ENCODE results near the gene DDIT4.
A peak's percentile ranks its signal among the peaks of the same experiment; 100 is the strongest.
"Not testable (repeated sequence)": the region's sequence is repeated elsewhere in the genome, so short reads cannot be mapped to it uniquely, and the experiment has no call there.

Gene DDIT4

DNA sequence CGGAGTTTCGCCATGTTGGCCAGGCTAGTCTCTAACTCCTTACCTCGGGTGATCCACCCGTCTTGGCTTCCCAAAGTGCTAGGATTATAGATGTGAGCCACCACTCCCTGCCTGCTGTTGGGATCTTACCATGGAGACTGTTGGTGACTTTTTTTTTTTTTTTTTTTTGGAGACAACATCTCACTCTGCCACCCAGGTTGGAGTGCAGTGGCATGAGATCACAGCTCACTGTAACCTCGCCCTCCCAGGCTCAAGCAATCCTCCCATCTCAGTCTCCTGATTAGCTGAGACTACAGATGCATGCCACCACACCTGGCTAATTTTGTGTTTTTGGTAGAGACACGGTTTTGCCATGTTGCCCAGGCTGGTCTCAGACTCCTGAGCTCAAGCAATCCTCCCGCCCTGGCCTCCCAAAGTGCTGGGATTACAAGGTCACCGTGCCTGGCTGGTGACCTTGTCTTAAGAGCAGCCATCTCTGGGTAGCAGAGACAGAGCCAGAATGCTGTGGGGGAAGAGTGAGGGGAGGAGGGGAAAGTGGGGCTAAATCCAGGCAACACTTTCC, 32.0 kb upstream of the DDIT4 start:
- no peak for DNase-seq (ENCODE audit: low read depth)
- TF ChIP-seq, protein P1, sequence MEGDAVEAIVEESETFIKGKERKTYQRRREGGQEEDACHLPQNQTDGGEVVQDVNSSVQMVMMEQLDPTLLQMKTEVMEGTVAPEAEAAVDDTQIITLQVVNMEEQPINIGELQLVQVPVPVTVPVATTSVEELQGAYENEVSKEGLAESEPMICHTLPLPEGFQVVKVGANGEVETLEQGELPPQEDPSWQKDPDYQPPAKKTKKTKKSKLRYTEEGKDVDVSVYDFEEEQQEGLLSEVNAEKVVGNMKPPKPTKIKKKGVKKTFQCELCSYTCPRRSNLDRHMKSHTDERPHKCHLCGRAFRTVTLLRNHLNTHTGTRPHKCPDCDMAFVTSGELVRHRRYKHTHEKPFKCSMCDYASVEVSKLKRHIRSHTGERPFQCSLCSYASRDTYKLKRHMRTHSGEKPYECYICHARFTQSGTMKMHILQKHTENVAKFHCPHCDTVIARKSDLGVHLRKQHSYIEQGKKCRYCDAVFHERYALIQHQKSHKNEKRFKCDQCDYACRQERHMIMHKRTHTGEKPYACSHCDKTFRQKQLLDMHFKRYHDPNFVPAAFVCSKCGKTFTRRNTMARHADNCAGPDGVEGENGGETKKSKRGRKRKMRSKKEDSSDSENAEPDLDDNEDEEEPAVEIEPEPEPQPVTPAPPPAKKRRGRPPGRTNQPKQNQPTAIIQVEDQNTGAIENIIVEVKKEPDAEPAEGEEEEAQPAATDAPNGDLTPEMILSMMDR (IDR thresholded peaks at IDR 0.05; ENCODE audit: low read depth, low read length, missing control alignments) = no peak

DNA sequence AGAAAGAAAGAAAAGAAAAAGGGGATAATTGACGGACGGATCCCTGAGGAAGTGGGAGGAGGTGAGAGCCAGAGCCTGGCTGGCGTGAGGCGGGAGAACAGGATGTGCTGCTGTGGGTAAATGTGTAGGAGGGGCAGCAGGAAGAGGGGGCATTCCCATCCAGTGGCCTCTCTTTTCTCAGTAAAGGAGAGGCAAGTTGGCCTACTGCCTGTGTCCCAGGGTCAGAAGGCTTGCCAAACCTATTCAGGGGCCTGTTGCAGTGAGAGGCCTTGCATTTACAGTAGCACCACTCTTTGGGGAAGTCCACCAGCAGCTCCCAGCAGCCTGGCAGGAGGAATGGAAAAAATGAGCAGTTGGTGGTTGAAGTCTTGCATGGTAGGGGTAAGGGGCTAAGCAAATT, 31.0 kb upstream of the DDIT4 start:
- in situ Hi-C loops (cut with HindIII; ENCODE audit: low sequenced_read_pairs) = no loop called here
- DNase-seq (ENCODE audit: low read depth) = no peak
- TF ChIP-seq, protein P1 (IDR thresholded peaks at IDR 0.05; ENCODE audit: low read depth, low read length, missing control alignments) = no peak
- no peak overlapping the region for H3K4me3 ChIP-seq (ENCODE audit: low read depth, low read length)

More for the DNA sequence above, 32.0 kb upstream of the DDIT4 start:
- in situ Hi-C loops (cut with HindIII; ENCODE audit: low sequenced_read_pairs) = no loop called here
- no peak overlapping the region for H3K4me3 ChIP-seq (ENCODE audit: low read depth, low read length)

DNA sequence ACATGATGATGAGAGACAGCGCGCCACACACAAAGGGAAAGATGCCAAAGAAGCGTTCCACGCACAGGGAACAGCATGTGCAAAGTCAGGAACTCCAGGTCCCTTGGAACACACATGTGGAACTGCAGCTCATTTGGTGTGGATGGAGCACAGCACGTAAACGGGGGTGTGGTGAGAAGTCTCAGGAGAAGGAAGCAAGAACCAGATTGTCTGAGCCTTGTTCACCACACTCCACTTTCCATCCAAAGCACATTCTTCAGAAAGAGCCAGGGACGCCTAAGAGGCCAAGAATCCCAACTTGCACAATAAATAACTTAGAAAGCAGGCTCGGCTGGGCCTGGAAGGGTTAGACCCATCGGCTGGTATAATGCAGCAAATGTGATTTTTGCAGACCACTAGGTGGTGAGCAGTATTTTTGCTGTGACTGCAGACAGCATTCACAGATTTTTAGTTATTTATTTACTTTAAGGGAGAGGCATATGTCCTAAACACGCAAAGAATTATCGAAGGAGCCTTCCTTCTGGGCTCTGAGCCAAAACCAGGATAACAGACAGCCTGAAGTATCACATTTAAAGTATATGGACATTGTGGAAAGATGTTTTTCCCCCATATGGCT, 29.8 kb upstream of the DDIT4 start:
- TF ChIP-seq, protein P1 (IDR thresholded peaks at IDR 0.05; ENCODE audit: low read depth, low read length, missing control alignments) = peak; percentile 44
- in situ Hi-C loops (cut with HindIII; ENCODE audit: low sequenced_read_pairs) = no loop called here
- peak; percentile 42 for DNase-seq (ENCODE audit: low read depth)
- no peak overlapping the region for H3K4me3 ChIP-seq (ENCODE audit: low read depth, low read length)

DNA sequence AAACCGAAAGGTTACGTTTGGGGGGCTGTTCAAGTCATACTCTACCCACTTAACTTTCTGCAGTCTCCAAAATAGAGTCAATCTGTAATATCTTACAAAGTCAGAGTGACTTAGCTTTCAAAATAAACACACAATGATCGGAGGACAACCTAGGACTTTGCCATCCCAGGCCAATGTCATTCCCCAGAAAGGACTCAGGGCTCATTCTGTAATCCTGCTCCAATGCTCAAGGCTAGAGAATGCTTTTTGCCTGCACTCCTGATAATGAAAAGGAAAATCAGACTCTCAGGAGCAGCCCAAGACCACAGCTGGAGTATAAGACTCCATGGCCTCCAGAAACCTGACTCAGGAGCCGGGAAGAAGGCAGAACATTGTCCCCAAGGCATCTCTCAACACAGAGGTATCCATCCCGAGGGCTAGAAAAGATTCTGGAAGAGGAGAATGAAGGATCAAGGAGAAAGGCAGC, 29.1 kb upstream of the DDIT4 start:
- DNase-seq (ENCODE audit: low read depth) = no peak

DNA sequence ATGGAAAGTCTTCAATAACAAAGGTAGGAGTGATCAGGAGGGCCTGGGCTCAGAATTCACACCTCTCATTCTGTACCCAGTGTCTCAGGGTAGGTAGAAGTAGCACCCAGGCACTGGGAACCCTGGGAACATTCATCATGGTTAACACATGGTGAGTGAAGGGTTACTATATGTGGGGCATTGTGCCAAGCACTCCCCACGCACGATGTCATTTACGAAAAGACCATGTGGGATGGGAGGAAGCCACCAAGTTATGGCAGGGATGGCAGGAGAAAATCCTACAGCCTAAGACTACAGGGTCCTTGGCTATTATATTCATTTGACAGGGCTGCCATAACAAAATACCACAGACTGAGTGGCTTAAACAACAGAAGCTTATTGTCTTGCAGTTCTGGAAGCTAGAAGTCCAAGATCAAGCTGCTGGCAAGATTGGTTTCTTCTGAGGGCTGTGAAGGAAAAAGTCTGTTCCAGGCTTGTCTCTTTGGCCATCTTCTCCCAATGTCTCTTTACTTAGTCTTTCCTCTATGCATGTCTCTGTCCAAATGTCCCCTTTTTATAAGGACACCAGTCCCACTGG, 27.7 kb upstream of the DDIT4 start:
- no peak for DNase-seq (ENCODE audit: low read depth)
- TF ChIP-seq, protein P1 (IDR thresholded peaks at IDR 0.05; ENCODE audit: low read depth, low read length, missing control alignments) = no peak
- in situ Hi-C loops (cut with HindIII; ENCODE audit: low sequenced_read_pairs) = no loop called here
- H3K4me3 ChIP-seq (ENCODE audit: low read depth, low read length) = no peak overlapping the region

More for the DNA sequence above, 29.1 kb upstream of the DDIT4 start:
- in situ Hi-C loops (cut with HindIII; ENCODE audit: low sequenced_read_pairs) = no loop called here
- TF ChIP-seq, protein P1 (IDR thresholded peaks at IDR 0.05; ENCODE audit: low read depth, low read length, missing control alignments) = no peak
- H3K4me3 ChIP-seq (ENCODE audit: low read depth, low read length) = no peak overlapping the region

DNA sequence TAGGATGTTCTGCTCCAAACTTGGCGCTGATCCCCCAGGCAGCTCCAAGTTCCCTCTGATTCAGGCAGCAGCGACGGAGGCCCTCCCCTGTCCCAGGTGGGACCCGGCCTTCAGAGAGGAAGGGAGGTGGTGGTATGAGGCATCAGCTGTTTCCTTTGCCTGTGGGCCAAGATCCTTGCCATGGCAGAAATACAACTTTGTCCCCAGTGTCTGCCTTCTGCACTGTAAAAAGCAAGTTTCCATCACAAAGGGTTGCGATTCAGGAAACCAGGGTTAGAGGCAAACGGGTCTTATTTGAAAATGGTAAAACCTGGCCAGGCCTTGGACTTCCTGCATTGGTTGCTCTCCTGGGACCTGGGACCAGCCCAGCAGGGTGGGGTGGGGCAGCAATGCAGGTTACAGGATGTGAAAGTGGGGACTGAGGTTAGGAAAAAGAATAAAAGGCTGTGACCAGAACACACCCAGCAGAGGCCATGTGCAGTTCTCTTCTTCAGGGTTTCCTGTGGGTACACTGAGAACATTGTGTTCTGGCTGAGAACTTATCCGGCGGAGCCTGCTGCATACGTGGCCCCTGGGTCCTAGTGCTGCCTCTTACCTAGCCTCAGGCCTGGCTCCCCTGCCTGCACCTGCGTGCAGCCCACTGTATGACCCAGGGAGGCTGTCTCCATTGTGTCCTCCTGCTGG, 25.1 kb upstream of the DDIT4 start:
- TF ChIP-seq, protein P1 (IDR thresholded peaks at IDR 0.05; ENCODE audit: low read depth, low read length, missing control alignments) = no peak
- H3K4me3 ChIP-seq (ENCODE audit: low read depth, low read length) = peak overlapping the region; percentile 9
- DNase-seq (ENCODE audit: low read depth) = no peak
- in situ Hi-C loops (cut with HindIII; ENCODE audit: low sequenced_read_pairs) = no loop called here

DNA sequence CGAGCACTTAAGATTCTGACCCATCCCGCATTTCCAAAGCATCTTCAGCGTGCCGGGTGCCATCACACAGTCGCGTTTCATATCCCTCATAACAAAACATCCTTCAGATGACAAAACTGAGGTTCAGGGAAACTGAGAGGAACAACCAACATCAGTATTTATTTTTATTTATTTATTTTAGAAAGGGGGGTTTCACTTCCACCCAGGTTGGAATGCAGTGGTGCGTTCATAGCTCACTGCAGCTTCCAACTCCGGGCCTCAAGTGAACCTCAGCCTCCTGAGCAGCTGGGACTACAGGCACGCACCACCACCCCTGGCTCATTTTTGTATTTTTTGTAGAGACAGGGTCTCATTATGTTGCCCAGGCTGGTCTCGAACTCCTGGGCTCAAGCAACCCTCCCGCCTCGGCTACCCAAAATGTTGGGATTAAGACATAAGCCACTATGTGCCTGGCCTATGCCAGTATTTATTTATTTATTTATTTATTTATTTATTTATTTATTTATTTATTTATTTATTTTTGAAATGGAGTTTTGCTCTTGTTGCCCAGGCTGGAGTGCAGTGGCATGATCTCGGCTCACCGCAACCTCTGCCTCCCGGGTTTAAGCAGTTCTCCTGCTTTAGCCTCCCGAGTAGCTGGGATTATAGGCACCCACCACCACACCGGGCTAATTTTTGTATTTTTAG, 24.4 kb upstream of the DDIT4 start:
- DNase-seq (ENCODE audit: low read depth); H3K4me3 ChIP-seq (ENCODE audit: low read depth, low read length); in situ Hi-C loops (cut with HindIII; ENCODE audit: low sequenced_read_pairs): not testable (repeated sequence)

Measured in astrocyte of the cerebellum (primary cell).